Calu3 (cell line): ENCODE measurements around the gene RAD51B. TPM values are rescaled to one million over a fixed set of nuclear protein-coding genes. Genes with fewer than 3 reads are reported as not detected.
A peak's percentile ranks its signal among the peaks of the same experiment; 100 is the strongest.

ENCODE experiments used
- BruUV-seq: library from RNA; stranded (reverse); fragments of 400-500 nt; replicated peaks from 2 replicates; lab custom pipeline; 2021; lab: Mats Ljungman, UMichigan
- CTCF ChIA-PET: fragments of 300-600 bp; sonication (Branson Sonifier 250); formaldehyde crosslinking; loops from one replicate; lab custom pipeline; 2022; ENCODE audit warnings: antibody characterized with exemption; lab: Charles Lee
- DNase-seq: peaks from one replicate; pipeline ENCODE4 v3.0.0; 2022
- H3K27ac Mint-ChIP-seq: one replicate; pipeline ENCODE4 v1.8.0; 2022; ENCODE audit warnings: mixed read lengths; ENCODE audit not compliant: unreplicated experiment
- H3K27me3 Mint-ChIP-seq: one replicate; pipeline ENCODE4 v1.8.0; 2022; ENCODE audit warnings: mixed read lengths; ENCODE audit not compliant: unreplicated experiment
- H3K36me3 Mint-ChIP-seq: one replicate; pipeline ENCODE4 v1.8.0; 2022; ENCODE audit warnings: mild to moderate bottlenecking, moderate library complexity, mixed read lengths; ENCODE audit not compliant: insufficient read depth, unreplicated experiment
- H3K4me1 Mint-ChIP-seq: one replicate; pipeline ENCODE4 v1.8.0; 2022; ENCODE audit warnings: mild to moderate bottlenecking, low read depth, mixed read lengths; ENCODE audit not compliant: unreplicated experiment
- H3K4me3 Mint-ChIP-seq: one replicate; pipeline ENCODE4 v1.8.0; 2022; ENCODE audit warnings: mild to moderate bottlenecking, low read depth, moderate library complexity, mixed read lengths; ENCODE audit not compliant: unreplicated experiment
- H3K9me3 Mint-ChIP-seq: one replicate; pipeline ENCODE4 v1.8.0; 2022; ENCODE audit warnings: low read depth, mixed read lengths; ENCODE audit not compliant: unreplicated experiment
- CTCF ChIP-seq: fragments of 200-600 bp; IDR thresholded peaks from one replicate; pipeline ENCODE4 v1.8.0; 2022; ENCODE audit warnings: antibody characterized with exemption; ENCODE audit not compliant: unreplicated experiment
- intact Hi-C: fragments of 100-400 bp; cut with micrococcal nuclease; formaldehyde crosslinking; loops from one replicate; pipeline ENCODE4 v1.10.0; 2022; ENCODE audit not compliant: unreplicated experiment
- total RNA-seq: library from RNA; stranded (reverse); gene quantifications from 2 replicates; pipeline ENCODE4 v1.2.3, GENCODE V29; 2022

The RAD51B gene
- total RNA-seq, 1 experiment from 2014 or later = 24.7 TPM

GRCh38 chr14:68208218-68208617 lies 388.6 kb downstream of the RAD51B start:
- H3K9me3 Mint-ChIP-seq = no peaks in the 10 kb centered on the region
- DNase-seq = no peak
- no peaks in the 10 kb centered on the region for H3K36me3 Mint-ChIP-seq
- intact Hi-C loops = no loop called here
- BruUV-seq = no TSS peak
- CTCF ChIA-PET = interaction anchor here (1.3 kb wide), 1 partner anchor 25 kb away, joined by 3 read pairs; no protein-coding TSS in a partner anchor
- no peak overlapping the region for H3K4me3 Mint-ChIP-seq
- no peak for TF ChIP-seq CTCF
- peaks cover 21% of the 10 kb centered on the region for H3K4me1 Mint-ChIP-seq
- no peak overlapping the region for H3K27ac Mint-ChIP-seq
- H3K27me3 Mint-ChIP-seq = no peaks in the 10 kb centered on the region

- Mint-ChIP-seq H3K27ac (no peak overlapping the region), H3K4me3 (no peak overlapping the region), H3K4me1 (peaks cover 21% of the 10 kb centered on the region), H3K27me3 (no peaks in the 10 kb centered on the region), H3K36me3 (no peaks in the 10 kb centered on the region), H3K9me3 (no peaks in the 10 kb centered on the region)
- no peak for TF ChIP-seq CTCF
- CTCF ChIA-PET = no interaction called here
- no peak for DNase-seq
- intact Hi-C loops = no loop called here
- BruUV-seq = no TSS peak
Observed at GRCh38 chr14:68208626-68209317, 389.2 kb downstream of the RAD51B start.

- TF ChIP-seq CTCF = no peak
- peak; percentile 26 for DNase-seq
- peak overlapping the region; percentile 84 for H3K27ac Mint-ChIP-seq
- H3K4me3 Mint-ChIP-seq = peak overlapping the region; percentile 50
- H3K4me1 Mint-ChIP-seq = peaks cover 21% of the 10 kb centered on the region
- no peaks in the 10 kb centered on the region for H3K9me3 Mint-ChIP-seq
- CTCF ChIA-PET = interaction anchor here (0.8 to 1.3 kb wide), 2 partner anchors 14 to 19 kb away, joined by 3 to 5 read pairs; no protein-coding TSS in a partner anchor
- BruUV-seq = no TSS peak
- no peaks in the 10 kb centered on the region for H3K27me3 Mint-ChIP-seq
- H3K36me3 Mint-ChIP-seq = no peaks in the 10 kb centered on the region
- intact Hi-C loops = no loop called here
Observed at GRCh38 chr14:68210729-68211299, 391.2 kb downstream of the RAD51B start.

- intact Hi-C loops = no loop called here
- peak overlapping the region; percentile 84 for H3K27ac Mint-ChIP-seq
Observed at GRCh38 chr14:68211421-68211820, 391.8 kb downstream of the RAD51B start.

More at GRCh38 chr14:68211421-68211820, 391.8 kb downstream of the RAD51B start:
- Mint-ChIP-seq H3K4me3 (peak overlapping the region; percentile 50), H3K9me3 (no peaks in the 10 kb centered on the region), H3K36me3 (no peaks in the 10 kb centered on the region), H3K4me1 (peaks cover 21% of the 10 kb centered on the region), H3K27me3 (no peaks in the 10 kb centered on the region)
- no TSS peak for BruUV-seq
- no peak for DNase-seq
- CTCF ChIA-PET = interaction anchor here (0.8 to 1.3 kb wide), 2 partner anchors 13 to 19 kb away, joined by 3 to 5 read pairs; no protein-coding TSS in a partner anchor
- no peak for TF ChIP-seq CTCF
